Renal cortex interstitium (tissue), 11 donors: ENCODE results near the gene DEPDC4. TPM values are rescaled to one million over a fixed set of nuclear protein-coding genes. Genes with fewer than 3 reads are reported as not detected.
"Not testable (repeated sequence)": the region's sequence is repeated elsewhere in the genome, so short reads cannot be mapped to it uniquely, and the experiment has no call there.

Experiments used
- DNase-seq, 11 donors: peaks; one replicate each; pipeline ENCODE4 v3.0.0-alpha.2; 2013; ENCODE audit warnings: low read depth in 9 of 11, low spot score in 4 of 11; ENCODE audit errors: extremely low read depth in 1 of 11
- polyA plus RNA-seq, 3 donors: library from polyadenylated mRNA; unstranded; fragments of 120-200 nt; gene quantifications; one replicate each; pipeline ENCODE4 v1.2.1, GENCODE V29; 2013; ENCODE audit not compliant: insufficient read length in 3 of 3

The DEPDC4 gene
- polyA plus RNA-seq, 3 donors: 4.6 to 6.8 (median 5.4) TPM

GRCh38 chr12:100267603-100268281, 863 bp upstream of the DEPDC4 start:
- peak in 7 of 11 donors; percentile 12 to 37 (median 20) for DNase-seq

- peak in 4 of 11 donors; percentile 77 to 83 (median 82) for DNase-seq
Measured at GRCh38 chr12:100266585-100266834, 369 bp downstream of the DEPDC4 start.

GRCh38 chr12:100265732-100266584, 921 bp downstream of the DEPDC4 start:
- DNase-seq: peak in 1 of 11 donors; percentile 11

- not testable (repeated sequence) for DNase-seq
Measured at GRCh38 chr12:100265107-100265506, 1.8 kb downstream of the DEPDC4 start.

- no peak for DNase-seq
Measured at GRCh38 chr12:100263131-100263530, 3.7 kb downstream of the DEPDC4 start.

GRCh38 chr12:100258127-100258526, 8.8 kb downstream of the DEPDC4 start:
- no peak for DNase-seq

GRCh38 chr12:100254876-100255275, 12.0 kb downstream of the DEPDC4 start:
- DNase-seq: no peak

GRCh38 chr12:100253437-100253836, 13.4 kb downstream of the DEPDC4 start:
- no peak for DNase-seq

GRCh38 chr12:100251917-100252316, 15.0 kb downstream of the DEPDC4 start:
- DNase-seq: peak in 8 of 11 donors; percentile 20 to 81 (median 44)

- no peak for DNase-seq
Measured at GRCh38 chr12:100249941-100250340, 16.9 kb downstream of the DEPDC4 start.

- DNase-seq: no peak
Measured at GRCh38 chr12:100248886-100249285, 18.0 kb downstream of the DEPDC4 start.

- DNase-seq: no peak
Measured at GRCh38 chr12:100247765-100248164, 19.1 kb downstream of the DEPDC4 start.

- no peak for DNase-seq
Measured at GRCh38 chr12:100243137-100243536, 23.7 kb downstream of the DEPDC4 start.

- DNase-seq: no peak
Measured at GRCh38 chr12:100239589-100239988, 27.3 kb downstream of the DEPDC4 start.

GRCh38 chr12:100238801-100239200, 28.1 kb downstream of the DEPDC4 start:
- DNase-seq: no peak

GRCh38 chr12:100234591-100235304, 32.1 kb downstream of the DEPDC4 start:
- peak; percentile 21 to 54 (median 35) for DNase-seq

GRCh38 chr12:100234166-100234565, 32.7 kb downstream of the DEPDC4 start:
- no peak for DNase-seq

GRCh38 chr12:100231873-100232272, 35.0 kb downstream of the DEPDC4 start:
- not testable (repeated sequence) for DNase-seq

GRCh38 chr12:100229876-100230275, 37.0 kb downstream of the DEPDC4 start:
- DNase-seq: no peak
